Heart right ventricle (tissue), 16 donors: ENCODE measurements around the gene NACC1. TPM values are rescaled to one million over a fixed set of nuclear protein-coding genes. Genes with fewer than 3 reads are reported as not detected.

ENCODE experiments used
- ATAC-seq, 8 donors: fragments of 200-7000 bp; cut with Tn5 transposase; one replicate each; pipeline ENCODE4 v1.9.1; 2020; ENCODE audit warnings: mild to moderate bottlenecking in 8 of 8, moderate library complexity in 8 of 8, moderate number of reproducible peaks in 1 of 8
- DNase-seq, 2 donors: peaks; one replicate each; pipeline ENCODE4 v3.0.0-alpha.2; 2020
- H3K27ac ChIP-seq, 10 donors: fragments of 200-600 bp; sonication (generic) in 2 of 10; one replicate each; pipeline versions ENCODE4 v1.5.0 to v1.8.0; 2020 to 2022; ENCODE audit warnings: mild to moderate bottlenecking in 3 of 10
- H3K27me3 ChIP-seq, 7 donors: fragments of 200-600 bp; one replicate each; pipeline ENCODE4 v1.8.0; 2021 to 2022; ENCODE audit warnings: mild to moderate bottlenecking in 2 of 7
- H3K36me3 ChIP-seq, 9 donors: fragments of 200-600 bp; sonication (generic) in 1 of 9; one replicate each; pipeline versions ENCODE4 v1.5.0 to v1.8.0; 2020 to 2022; ENCODE audit warnings: mild to moderate bottlenecking in 2 of 9
- H3K4me1 ChIP-seq, 9 donors: fragments of 200-600 bp; sonication (generic) in 1 of 9; one replicate each; pipeline versions ENCODE4 v1.5.0 to v1.8.0; 2020 to 2022; ENCODE audit warnings: mild to moderate bottlenecking in 4 of 9
- H3K4me3 ChIP-seq, 10 donors: fragments of 200-600 bp; sonication (generic) in 2 of 10; one replicate each; pipeline versions ENCODE4 v1.5.0 to v1.8.0; 2020 to 2022; ENCODE audit warnings: mild to moderate bottlenecking in 7 of 10, moderate library complexity in 2 of 10
- H3K9me3 ChIP-seq, 11 donors: fragments of 200-600 bp in 10 of 11; sonication (generic) in 2 of 11; one replicate each; pipeline versions ENCODE4 v1.5.0 to v1.8.0; 2013 to 2022; ENCODE audit warnings: mild to moderate bottlenecking in 2 of 11, control low read depth in 1 of 11, moderate library complexity in 1 of 11
- WGBS, 2 donors: extraction: QIAGEN DNeasy Blood & Tissue Kit; methylation state at CpG; one replicate each; pipeline ENCODE4 v1.1.7; 2013; ENCODE audit warnings: inconsistent platforms in 1 of 2; 5-methylcytosine and 5-hydroxymethylcytosine counted together
- intact Hi-C, 10 donors: fragments of 100-400 bp; cut with DNase I; formaldehyde crosslinking; loops; one replicate each; pipeline versions ENCODE4 v1.11.1 to v1.14.2; 2022
- polyA plus RNA-seq, 2 donors: library from polyadenylated mRNA; stranded (reverse); fragments of 200-250 nt; gene quantifications; one replicate each; pipeline ENCODE4 v1.2.3, GENCODE V29; 2013
- total RNA-seq, 10 donors: library from RNA; stranded (reverse); fragmentation: NEBNext Ultra II Directional in 3 of 10; extraction: Animal tissue kit (Norgen Biotek cat#: 25700) in 3 of 10; gene quantifications; one replicate each; pipeline versions ENCODE4 v1.2.1 to v1.2.4, GENCODE V29; 2021 to 2023
- TF ChIP-seq, protein P1 (sequence below), 9 donors: fragments of 200-600 bp; sonication (generic) in 2 of 9; IDR thresholded peaks; one replicate each; pipeline versions ENCODE4 v1.5.0 to v1.8.0; 2021 to 2022; ENCODE audit warnings: antibody characterized with exemption in 9 of 9, mild to moderate bottlenecking in 5 of 9, moderate library complexity in 1 of 9
- donor health status: Arrhythmogenic right ventricular cardiomyopathy.
- donor health status: ischemic (EF 13 %, LVEDD 7.1; RV severe dilation, severe dysfunction).
- donor health status: healthy with polysubstance abuse.
- donor health status: DM: no; HTN: yes; CAD: no.
- donor health status: DM: no; HTN: no; CAD: no.
- donor health status: ischemic (EF 25% LVEDD 6.9; RV normal size, moderate dysfunction).
- donor health status: ischemic (EF 25% LVEDD 5.7; RV mildly dilated, moderate dysfunction).
- donor health status: healthy.
- donor health status: DM: yes; HTN: yes; CAD: no.
- donor health status: Ischemic cardiomyopathy.
- donor health status: ischemic (EF 35%, LVEDD 5.7; RV mildly dilated, moderate dysfunction).
- donor health status: nonischemic (EF 11% LVEDD 7.7; RV severe dilation, severe dysfunction).
- donor health status: DM: yes; HTN: yes; CAD: no.
- donor health status: PGD.
- donor health status: ischemic (EF 29% LVEDD 5.4; RV normal size, mild dysfunction).
- donor health status: nonischemic (EF 23%, LVEDD 6.1; RV moderate dilation, normal function).

The NACC1 gene
- total and polyA plus RNA-seq, 12 donors = 23.9 to 58.0 (median 33.0) TPM

DNA sequence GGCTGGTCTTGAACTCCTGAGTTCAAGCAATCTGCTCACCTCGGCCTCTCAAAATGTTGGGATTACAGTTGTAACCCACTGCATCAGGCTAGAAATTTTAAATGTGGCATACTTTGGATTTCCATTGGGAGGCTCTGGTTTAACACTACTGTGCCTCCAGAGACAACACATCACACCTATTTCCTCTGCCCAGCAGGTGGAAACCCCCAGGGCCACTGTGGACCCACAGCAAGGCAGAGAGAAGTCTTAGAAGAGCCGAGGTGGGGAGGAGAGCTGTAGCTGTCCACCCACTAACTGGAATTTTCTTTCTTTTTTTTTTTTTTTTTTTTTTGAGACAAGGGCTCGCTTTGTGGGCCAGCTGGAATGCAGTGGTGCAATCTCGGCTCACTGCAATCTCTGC is 71.5 kb downstream of the NACC1 start:
- Histone ChIP-seq H3K9me3 (no peaks in the 10 kb centered on the region), H3K36me3 (no peaks in the 10 kb centered on the region), H3K27ac (no peak overlapping the region), H3K4me3 (no peak overlapping the region), H3K4me1 (peaks cover 0 to 14% (median 0%) of the 10 kb centered on the region in 9 donors), H3K27me3 (no peaks in the 10 kb centered on the region)
- intact Hi-C loops = no loop called here
- DNase-seq = no peak
- ATAC-seq = no peak
- TF ChIP-seq, protein P1, sequence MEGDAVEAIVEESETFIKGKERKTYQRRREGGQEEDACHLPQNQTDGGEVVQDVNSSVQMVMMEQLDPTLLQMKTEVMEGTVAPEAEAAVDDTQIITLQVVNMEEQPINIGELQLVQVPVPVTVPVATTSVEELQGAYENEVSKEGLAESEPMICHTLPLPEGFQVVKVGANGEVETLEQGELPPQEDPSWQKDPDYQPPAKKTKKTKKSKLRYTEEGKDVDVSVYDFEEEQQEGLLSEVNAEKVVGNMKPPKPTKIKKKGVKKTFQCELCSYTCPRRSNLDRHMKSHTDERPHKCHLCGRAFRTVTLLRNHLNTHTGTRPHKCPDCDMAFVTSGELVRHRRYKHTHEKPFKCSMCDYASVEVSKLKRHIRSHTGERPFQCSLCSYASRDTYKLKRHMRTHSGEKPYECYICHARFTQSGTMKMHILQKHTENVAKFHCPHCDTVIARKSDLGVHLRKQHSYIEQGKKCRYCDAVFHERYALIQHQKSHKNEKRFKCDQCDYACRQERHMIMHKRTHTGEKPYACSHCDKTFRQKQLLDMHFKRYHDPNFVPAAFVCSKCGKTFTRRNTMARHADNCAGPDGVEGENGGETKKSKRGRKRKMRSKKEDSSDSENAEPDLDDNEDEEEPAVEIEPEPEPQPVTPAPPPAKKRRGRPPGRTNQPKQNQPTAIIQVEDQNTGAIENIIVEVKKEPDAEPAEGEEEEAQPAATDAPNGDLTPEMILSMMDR (IDR thresholded peaks at IDR 0.05) = no peak
- WGBS, 2 donors = 80 to 82% methylated on average over 4 of the region's 4 CpGs

Other genes starting within 250 kb of the NACC1 start
- gene DNASE2, start 236.8 kb upstream of the NACC1 start, total RNA-seq = 10 to 100 TPM; 16.9 to 34.9 (median 19.9) TPM
- gene DNASE2, start 236.8 kb upstream of the NACC1 start, polyA plus RNA-seq = 10 to 100 TPM; 10.5 to 25.6 TPM
- under 1 TPM in 1 of 10 donors, not detected in 9; 0.13 TPM for gene KLF1, start 231.1 kb upstream of the NACC1 start, total RNA-seq
- not detected for gene KLF1, start 231.1 kb upstream of the NACC1 start, polyA plus RNA-seq
- 10 to 100 TPM; 32.4 to 53.2 (median 45.1) TPM for gene GCDH, start 227.1 kb upstream of the NACC1 start, total RNA-seq
- 10 to 100 TPM; 22.6 to 72.3 TPM for gene GCDH, start 227.1 kb upstream of the NACC1 start, polyA plus RNA-seq
- gene SYCE2, start 199.0 kb upstream of the NACC1 start, total RNA-seq = under 1 TPM in 1 of 10 donors, not detected in 9; 0.21 TPM
- gene SYCE2, start 199.0 kb upstream of the NACC1 start, polyA plus RNA-seq = under 1 TPM; 0.10 to 0.22 TPM
- gene FARSA, start 184.6 kb upstream of the NACC1 start, total RNA-seq = 10 to 100 TPM; 31.0 to 53.0 (median 38.5) TPM
- gene FARSA, start 184.6 kb upstream of the NACC1 start, polyA plus RNA-seq = 10 to 100 TPM; 23.2 to 81.4 TPM
- 100 to 1,000 TPM; 265 to 683 (median 348) TPM for gene CALR, start 179.7 kb upstream of the NACC1 start, total RNA-seq
- gene CALR, start 179.7 kb upstream of the NACC1 start, polyA plus RNA-seq = 100 to 1,000 TPM; 197 to 830 TPM
- gene RAD23A, start 172.4 kb upstream of the NACC1 start, total RNA-seq = 100 to 1,000 TPM; 138 to 201 (median 148) TPM
- gene RAD23A, start 172.4 kb upstream of the NACC1 start, polyA plus RNA-seq = 100 to 1,000 TPM; 187 to 289 TPM
- gene GADD45GIP1, start 161.0 kb upstream of the NACC1 start, total RNA-seq = 10 to 100 TPM; 18.4 to 33.9 (median 20.9) TPM
- 100 to 1,000 TPM; 120 to 237 TPM for gene GADD45GIP1, start 161.0 kb upstream of the NACC1 start, polyA plus RNA-seq
- 10 to 100 TPM in 5 of 10 donors, 1 to 10 TPM in 5; 7.3 to 14.4 (median 10.1) TPM for gene DAND5, start 148.7 kb upstream of the NACC1 start, total RNA-seq
- 1 to 10 TPM in 1 of 2 donors, under 1 TPM in 1; 0.71 to 4.2 TPM for gene DAND5, start 148.7 kb upstream of the NACC1 start, polyA plus RNA-seq
- gene NFIX, start 122.8 kb upstream of the NACC1 start, total RNA-seq = 100 to 1,000 TPM; 111 to 162 (median 145) TPM
- 10 to 100 TPM; 16.8 to 34.2 TPM for gene NFIX, start 122.8 kb upstream of the NACC1 start, polyA plus RNA-seq
- gene LYL1, start 15.4 kb upstream of the NACC1 start, total RNA-seq = 1 to 10 TPM; 3.4 to 9.9 (median 6.1) TPM
- gene LYL1, start 15.4 kb upstream of the NACC1 start, polyA plus RNA-seq = 10 to 100 TPM; 11.5 to 13.0 TPM
- gene TRMT1, start 1.5 kb upstream of the NACC1 start, total RNA-seq = 10 to 100 TPM; 10.5 to 22.4 (median 14.2) TPM
- 10 to 100 TPM; 33.1 to 54.0 TPM for gene TRMT1, start 1.5 kb upstream of the NACC1 start, polyA plus RNA-seq
- 10 to 100 TPM; 18.7 to 50.4 (median 25.4) TPM for gene STX10, start 32.1 kb downstream of the NACC1 start, total RNA-seq
- 10 to 100 TPM; 60.5 to 69.9 TPM for gene STX10, start 32.1 kb downstream of the NACC1 start, polyA plus RNA-seq
- gene IER2, start 32.1 kb downstream of the NACC1 start, total RNA-seq = 10 to 100 TPM; 19.2 to 54.6 (median 36.0) TPM
- 10 to 100 TPM; 29.5 to 42.8 TPM for gene IER2, start 32.1 kb downstream of the NACC1 start, polyA plus RNA-seq